Hepatocyte (in vitro differentiated cells): ENCODE measurements around the gene ADAP1. TPM values are rescaled to one million over a fixed set of nuclear protein-coding genes. Genes with fewer than 3 reads are reported as not detected.

Experiments used
- DNase-seq: peaks from one replicate; pipeline ENCODE4 v3.0.0-alpha.2; 2016; ENCODE audit warnings: low spot score
- H2AFZ ChIP-seq: fragments of 200-600 bp; sonication (generic); 2 replicates; pipeline ENCODE4 v1.6.0; 2016; ENCODE audit warnings: antibody characterized with exemption, mild to moderate bottlenecking
- H3K27ac ChIP-seq: fragments of 200-600 bp; sonication (generic); 2 replicates; pipeline ENCODE4 v1.5.1; 2016; ENCODE audit warnings: mild to moderate bottlenecking
- H3K27me3 ChIP-seq: fragments of 200-600 bp; sonication (generic); 2 replicates; pipeline ENCODE4 v1.6.1; 2016
- H3K36me3 ChIP-seq: fragments of 200-600 bp; sonication (generic); replicated peaks from 2 replicates; pipeline ENCODE4 v1.5.1; 2016; ENCODE audit warnings: low read depth; ENCODE audit not compliant: insufficient read depth
- H3K4me1 ChIP-seq: fragments of 200-600 bp; sonication (generic); 2 replicates; pipeline ENCODE4 v1.5.1; 2016; ENCODE audit warnings: mild to moderate bottlenecking, moderate library complexity; ENCODE audit not compliant: insufficient read depth
- H3K4me2 ChIP-seq: fragments of 200-600 bp; sonication (generic); 2 replicates; pipeline ENCODE4 v1.6.0; 2016
- H3K4me3 ChIP-seq: fragments of 200-600 bp; sonication (generic); 2 replicates; pipeline ENCODE4 v1.5.1; 2016; ENCODE audit warnings: mild to moderate bottlenecking
- H3K79me2 ChIP-seq: fragments of 200-600 bp; sonication (generic); 2 replicates; pipeline ENCODE4 v1.6.0; 2017; ENCODE audit warnings: mild to moderate bottlenecking
- H3K9me2 ChIP-seq: fragments of 200-600 bp; sonication (generic); replicated peaks from 2 replicates; pipeline ENCODE4 v1.6.0; 2017; ENCODE audit warnings: mild to moderate bottlenecking; ENCODE audit not compliant: insufficient read depth
- H3K9me3 ChIP-seq: fragments of 200-600 bp; sonication (generic); 2 replicates; pipeline ENCODE4 v1.5.1; 2016; ENCODE audit warnings: low read depth, mild to moderate bottlenecking
- H4K20me1 ChIP-seq: fragments of 200-600 bp; sonication (generic); 2 replicates; pipeline ENCODE4 v1.6.0; 2016; ENCODE audit warnings: mild to moderate bottlenecking; ENCODE audit not compliant: insufficient read depth, poor library complexity, severe bottlenecking
- CTCF ChIP-seq: fragments of 200-600 bp; sonication (generic); IDR thresholded peaks from 2 replicates; pipeline ENCODE4 v1.5.1; 2016; ENCODE audit warnings: antibody characterized with exemption, mild to moderate bottlenecking; ENCODE audit not compliant: poor library complexity
- EZH2 ChIP-seq: fragments of 200-600 bp; sonication (generic); IDR thresholded peaks from 2 replicates; pipeline ENCODE4 v1.6.1; 2016; ENCODE audit warnings: antibody characterized with exemption, mild to moderate bottlenecking, borderline replicate concordance
- EZH2phosphoT487 ChIP-seq: fragments of 200-600 bp; sonication (generic); IDR thresholded peaks from one replicate; pipeline ENCODE4 v1.6.1; 2018; ENCODE audit warnings: antibody characterized with exemption, mild to moderate bottlenecking, low read depth, moderate library complexity; ENCODE audit not compliant: unreplicated experiment, severe bottlenecking
- WGBS: methylation state at CpG from one replicate; pipeline ENCODE4 v1.1.6; 2016; ENCODE audit warnings: low lambda C conversion rate; ENCODE audit errors: missing lambda C conversion rate; 5-methylcytosine and 5-hydroxymethylcytosine counted together
- polyA plus RNA-seq: library from polyadenylated mRNA; unstranded; fragments of >200 nt; fragmentation: Nextera tagmentation; extraction: Ambion mirVana; gene quantifications from 2 replicates; pipeline ENCODE4 v1.2.1, GENCODE V29; 2016
- total RNA-seq: library from RNA; depleted of rRNA; stranded (reverse); fragments of >200 nt; gene quantifications from 2 replicates; pipeline ENCODE4 v1.2.3, GENCODE V29; 2014

ADAP1 gene
- total and polyA plus RNA-seq, 2 experiments from 2014 or later, result 25.6 to 35.7 TPM

GRCh38 chr7:896346-897075 lies 58.0 kb downstream of the ADAP1 start:
- no peaks in the 10 kb centered on the region for H3K27me3 ChIP-seq
- H3K36me3 ChIP-seq, result no peaks in the 10 kb centered on the region
- H4K20me1 ChIP-seq, result peaks cover 2% of the 10 kb centered on the region
- WGBS, result 92% methylated on average over 36 of the region's 42 CpGs
- no peaks in the 10 kb centered on the region for H3K9me2 ChIP-seq
- H3K79me2 ChIP-seq, result no peaks in the 10 kb centered on the region
- H3K9me3 ChIP-seq, result no peaks in the 10 kb centered on the region
- no peak for DNase-seq
- H3K27ac ChIP-seq, result no peak overlapping the region
- no peaks in the 10 kb centered on the region for H3K4me1 ChIP-seq
- TF ChIP-seq CTCF (no peak), EZH2phosphoT487 (no peak), EZH2 (no peak)
- no peak overlapping the region for H3K4me2 ChIP-seq
- H3K4me3 ChIP-seq, result no peak overlapping the region
- no peak overlapping the region for H2AFZ ChIP-seq

- 97% methylated on average over 51 of the region's 52 CpGs for WGBS
- H2AFZ ChIP-seq, result no peak overlapping the region
- no peaks in the 10 kb centered on the region for H3K4me1 ChIP-seq
- no peak for DNase-seq
- peaks cover 2% of the 10 kb centered on the region for H4K20me1 ChIP-seq
- H3K9me2 ChIP-seq, result no peaks in the 10 kb centered on the region
- no peaks in the 10 kb centered on the region for H3K79me2 ChIP-seq
- H3K4me3 ChIP-seq, result no peak overlapping the region
- H3K36me3 ChIP-seq, result no peaks in the 10 kb centered on the region
- H3K27me3 ChIP-seq, result no peaks in the 10 kb centered on the region
- H3K9me3 ChIP-seq, result no peaks in the 10 kb centered on the region
- no peak overlapping the region for H3K4me2 ChIP-seq
- TF ChIP-seq CTCF, result no peak
- TF ChIP-seq EZH2, result no peak
- TF ChIP-seq EZH2phosphoT487, result no peak
- no peak overlapping the region for H3K27ac ChIP-seq
Measured at GRCh38 chr7:895451-896052, 58.9 kb downstream of the ADAP1 start.

- Histone ChIP-seq H3K4me2 (no peak overlapping the region), H3K27ac (no peak overlapping the region), H3K9me3 (no peaks in the 10 kb centered on the region), H3K9me2 (no peaks in the 10 kb centered on the region), H3K27me3 (no peaks in the 10 kb centered on the region), H4K20me1 (peaks cover 2% of the 10 kb centered on the region), H3K4me3 (no peak overlapping the region), H3K36me3 (no peaks in the 10 kb centered on the region), H3K4me1 (no peaks in the 10 kb centered on the region), H3K79me2 (no peaks in the 10 kb centered on the region), H2AFZ (no peak overlapping the region)
- WGBS, result 94% methylated on average over 19 of the region's 21 CpGs
- DNase-seq, result no peak
- TF ChIP-seq EZH2 (no peak), CTCF (no peak), EZH2phosphoT487 (no peak)
Measured at GRCh38 chr7:894927-895450, 59.5 kb downstream of the ADAP1 start.
